ENCODE measurements around the gene MMGT1.

The MMGT1 gene

GRCh38 chrX:135973548-135974278 lies at the start of gene MMGT1:
Gene MMGT1, minus strand, starts transcription at chrX:135973988. Its CDS starts 313 bp downstream, at chrX:135973675.
- peaks cover 11% of the 10 kb centered on the region for H3K4me1 ChIP-seq (ENCODE audit: insufficient read depth, low read length)
- H3K9me3 ChIP-seq (ENCODE audit: low read length): no peaks in the 10 kb centered on the region
- peak within 1 kb of the TSS; percentile 34 for H3K9ac ChIP-seq (ENCODE audit: low read length)
- peaks cover 0 to 4% of the 10 kb centered on the region in 2 donors for H3K27me3 ChIP-seq (ENCODE audit: control insufficient read depth in 1 of 2, insufficient read depth in 2 of 2, low read length in 2 of 2)
- peak within 1 kb of the TSS; percentile 56 to 70 for H3K4me3 ChIP-seq (ENCODE audit: low read depth in 1 of 2, low read length in 2 of 2)
- peak within 1 kb of the TSS; percentile 80 for H3K27ac ChIP-seq (ENCODE audit: low read depth, low read length)
- no peaks in the 10 kb centered on the region for H3K36me3 ChIP-seq (ENCODE audit: insufficient read depth, low read length)

DNA sequence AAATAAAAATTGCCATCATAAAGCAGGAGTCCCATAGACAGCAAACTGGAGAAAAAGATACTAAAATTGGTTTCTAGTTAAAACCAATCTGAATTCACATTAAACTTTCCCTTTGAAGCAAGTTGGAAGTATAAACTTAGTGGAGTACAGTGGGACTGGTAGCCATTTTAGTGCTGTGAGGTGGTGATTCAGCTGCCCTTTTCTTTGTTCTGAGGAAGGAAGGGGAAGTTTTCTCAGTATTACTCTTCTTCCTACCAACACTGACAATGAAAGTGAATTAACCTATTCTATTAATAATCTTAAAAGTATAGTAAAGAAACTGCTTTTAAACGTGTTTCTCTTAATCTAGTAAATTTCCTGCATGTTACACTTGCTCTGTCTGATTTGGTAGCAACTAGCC lies 48.1 kb upstream of the MMGT1 start:
- no peak overlapping the region for H3K9ac ChIP-seq (ENCODE audit: low read length)
- no peak overlapping the region for H3K27ac ChIP-seq (ENCODE audit: low read depth, low read length)
- H3K36me3 ChIP-seq (ENCODE audit: insufficient read depth, low read length): no peaks in the 10 kb centered on the region
- no peaks in the 10 kb centered on the region for H3K4me1 ChIP-seq (ENCODE audit: insufficient read depth, low read length)
- no peaks in the 10 kb centered on the region for H3K27me3 ChIP-seq (ENCODE audit: control insufficient read depth in 1 of 2, insufficient read depth in 2 of 2, low read length in 2 of 2)
- H3K9me3 ChIP-seq (ENCODE audit: low read length): no peaks in the 10 kb centered on the region
- no peak overlapping the region for H3K4me3 ChIP-seq (ENCODE audit: low read depth in 1 of 2, low read length in 2 of 2)

DNA sequence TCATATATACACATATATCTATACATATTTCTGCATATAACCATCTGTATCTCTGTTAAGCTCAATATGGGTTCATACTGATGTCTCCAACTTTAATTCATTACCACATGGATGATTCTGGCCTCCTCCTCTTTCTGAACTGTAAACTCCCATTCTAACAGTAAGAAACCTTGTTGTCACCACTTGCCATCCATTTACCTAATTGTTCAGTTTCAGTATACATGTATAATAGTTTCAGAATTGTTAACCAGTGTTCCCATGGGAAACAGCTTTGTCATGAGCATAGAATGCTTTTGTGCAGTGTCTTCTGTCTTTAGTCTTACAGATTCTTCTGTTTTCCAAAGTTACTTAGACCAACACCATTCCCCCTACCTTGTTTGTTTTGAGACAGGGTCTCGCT lies 47.4 kb upstream of the MMGT1 start:
- no peak overlapping the region for H3K9ac ChIP-seq (ENCODE audit: low read length)
- no peak overlapping the region for H3K27ac ChIP-seq (ENCODE audit: low read depth, low read length)
- no peaks in the 10 kb centered on the region for H3K4me1 ChIP-seq (ENCODE audit: insufficient read depth, low read length)
- H3K36me3 ChIP-seq (ENCODE audit: insufficient read depth, low read length): no peaks in the 10 kb centered on the region
- H3K4me3 ChIP-seq (ENCODE audit: low read depth in 1 of 2, low read length in 2 of 2): no peak overlapping the region
- no peaks in the 10 kb centered on the region for H3K9me3 ChIP-seq (ENCODE audit: low read length)
- H3K27me3 ChIP-seq (ENCODE audit: control insufficient read depth in 1 of 2, insufficient read depth in 2 of 2, low read length in 2 of 2): no peaks in the 10 kb centered on the region

GRCh38 chrX:136019226-136019625 lies 45.4 kb upstream of the MMGT1 start:
- H3K36me3 ChIP-seq (ENCODE audit: insufficient read depth, low read length): no peaks in the 10 kb centered on the region
- no peak overlapping the region for H3K27ac ChIP-seq (ENCODE audit: low read depth, low read length)
- no peaks in the 10 kb centered on the region for H3K4me1 ChIP-seq (ENCODE audit: insufficient read depth, low read length)
- H3K9ac ChIP-seq (ENCODE audit: low read length): no peak overlapping the region
- H3K9me3 ChIP-seq (ENCODE audit: low read length): no peaks in the 10 kb centered on the region
- H3K4me3 ChIP-seq (ENCODE audit: low read depth in 1 of 2, low read length in 2 of 2): no peak overlapping the region
- H3K27me3 ChIP-seq (ENCODE audit: control insufficient read depth in 1 of 2, insufficient read depth in 2 of 2, low read length in 2 of 2): no peaks in the 10 kb centered on the region

- Histone ChIP-seq H3K27ac (ENCODE audit: low read depth, low read length) (no peak overlapping the region), H3K4me1 (ENCODE audit: insufficient read depth, low read length) (no peaks in the 10 kb centered on the region), H3K9ac (ENCODE audit: low read length) (no peak overlapping the region), H3K4me3 (ENCODE audit: low read depth in 1 of 2, low read length in 2 of 2) (no peak overlapping the region), H3K36me3 (ENCODE audit: insufficient read depth, low read length) (peaks cover 5% of the 10 kb centered on the region), H3K27me3 (ENCODE audit: control insufficient read depth in 1 of 2, insufficient read depth in 2 of 2, low read length in 2 of 2) (no peaks in the 10 kb centered on the region), H3K9me3 (ENCODE audit: low read length) (no peaks in the 10 kb centered on the region)
Observed at GRCh38 chrX:136016881-136017280, 43.1 kb upstream of the MMGT1 start.

- Histone ChIP-seq H3K27ac (ENCODE audit: low read depth, low read length) (no peak overlapping the region), H3K4me3 (ENCODE audit: low read depth in 1 of 2, low read length in 2 of 2) (no peak overlapping the region), H3K9ac (ENCODE audit: low read length) (no peak overlapping the region), H3K9me3 (ENCODE audit: low read length) (no peaks in the 10 kb centered on the region), H3K27me3 (ENCODE audit: control insufficient read depth in 1 of 2, insufficient read depth in 2 of 2, low read length in 2 of 2) (no peaks in the 10 kb centered on the region), H3K36me3 (ENCODE audit: insufficient read depth, low read length) (peaks cover 5% of the 10 kb centered on the region), H3K4me1 (ENCODE audit: insufficient read depth, low read length) (no peaks in the 10 kb centered on the region)
Observed at GRCh38 chrX:136015016-136015415, 41.2 kb upstream of the MMGT1 start.

- no peaks in the 10 kb centered on the region for H3K9me3 ChIP-seq (ENCODE audit: low read length)
- no peak overlapping the region for H3K27ac ChIP-seq (ENCODE audit: low read depth, low read length)
- H3K27me3 ChIP-seq (ENCODE audit: control insufficient read depth in 1 of 2, insufficient read depth in 2 of 2, low read length in 2 of 2): no peaks in the 10 kb centered on the region
- no peak overlapping the region for H3K4me3 ChIP-seq (ENCODE audit: low read depth in 1 of 2, low read length in 2 of 2)
- no peaks in the 10 kb centered on the region for H3K36me3 ChIP-seq (ENCODE audit: insufficient read depth, low read length)
- H3K4me1 ChIP-seq (ENCODE audit: insufficient read depth, low read length): peaks cover 7% of the 10 kb centered on the region
- no peak overlapping the region for H3K9ac ChIP-seq (ENCODE audit: low read length)
Observed at GRCh38 chrX:135988245-135988644, 14.5 kb upstream of the MMGT1 start.

DNA sequence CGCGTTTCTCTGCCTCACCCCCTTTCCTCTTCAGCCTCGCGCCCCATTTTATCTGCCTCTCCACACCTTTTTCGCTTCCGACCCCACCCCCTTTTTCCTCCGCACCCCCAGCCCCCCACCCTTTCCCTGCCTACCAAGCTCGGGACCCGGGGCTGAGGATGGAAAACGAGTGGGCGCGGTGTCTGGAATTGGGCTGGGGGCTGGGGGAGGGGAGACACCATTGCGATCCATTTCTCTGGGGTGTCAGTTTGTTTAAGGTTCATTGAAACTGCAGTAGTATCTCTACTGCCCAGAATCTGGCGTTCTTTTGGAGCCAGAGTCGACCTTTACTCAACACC lies 12.2 kb upstream of the MMGT1 start:
- no peaks in the 10 kb centered on the region for H3K36me3 ChIP-seq (ENCODE audit: insufficient read depth, low read length)
- H3K4me1 ChIP-seq (ENCODE audit: insufficient read depth, low read length): peaks cover 7% of the 10 kb centered on the region
- no peak overlapping the region for H3K9ac ChIP-seq (ENCODE audit: low read length)
- peak overlapping the region; percentile 34 for H3K27ac ChIP-seq (ENCODE audit: low read depth, low read length)
- peak overlapping the region; percentile 57 to 59 for H3K4me3 ChIP-seq (ENCODE audit: low read depth in 1 of 2, low read length in 2 of 2)
- no peaks in the 10 kb centered on the region for H3K27me3 ChIP-seq (ENCODE audit: control insufficient read depth in 1 of 2, insufficient read depth in 2 of 2, low read length in 2 of 2)
- H3K9me3 ChIP-seq (ENCODE audit: low read length): no peaks in the 10 kb centered on the region

- peak within 1 kb of the TSS; percentile 76 for H3K27ac ChIP-seq (ENCODE audit: low read depth, low read length)
Observed at GRCh38 chrX:135985157-135985972, 11.6 kb upstream of the MMGT1 start, which contains the start of gene SLC9A6. Gene SLC9A6, plus strand, starts transcription at chrX:135985435. Its CDS starts 224 bp downstream, at chrX:135985659.

GRCh38 chrX:135984791-135985156 lies 11.0 kb upstream of the MMGT1 start:
- H3K27me3 ChIP-seq (ENCODE audit: control insufficient read depth in 1 of 2, insufficient read depth in 2 of 2, low read length in 2 of 2): no peaks in the 10 kb centered on the region
- H3K9ac ChIP-seq (ENCODE audit: low read length): peak overlapping the region; percentile 70
- no peaks in the 10 kb centered on the region for H3K9me3 ChIP-seq (ENCODE audit: low read length)
- peak overlapping the region; percentile 57 to 73 for H3K4me3 ChIP-seq (ENCODE audit: low read depth in 1 of 2, low read length in 2 of 2)
- H3K4me1 ChIP-seq (ENCODE audit: insufficient read depth, low read length): peaks cover 7% of the 10 kb centered on the region
- H3K27ac ChIP-seq (ENCODE audit: low read depth, low read length): peak overlapping the region; percentile 76
- H3K36me3 ChIP-seq (ENCODE audit: insufficient read depth, low read length): no peaks in the 10 kb centered on the region

More at GRCh38 chrX:135985157-135985972, 11.6 kb upstream of the MMGT1 start, which contains the start of gene SLC9A6:
- Histone ChIP-seq H3K4me3 (ENCODE audit: low read depth in 1 of 2, low read length in 2 of 2) (peak within 1 kb of the TSS; percentile 57 to 73), H3K27me3 (ENCODE audit: control insufficient read depth in 1 of 2, insufficient read depth in 2 of 2, low read length in 2 of 2) (no peaks in the 10 kb centered on the region), H3K9ac (ENCODE audit: low read length) (peak within 1 kb of the TSS; percentile 70), H3K36me3 (ENCODE audit: insufficient read depth, low read length) (no peaks in the 10 kb centered on the region), H3K4me1 (ENCODE audit: insufficient read depth, low read length) (peaks cover 7% of the 10 kb centered on the region), H3K9me3 (ENCODE audit: low read length) (no peaks in the 10 kb centered on the region)

- Histone ChIP-seq H3K36me3 (ENCODE audit: insufficient read depth, low read length) (no peaks in the 10 kb centered on the region), H3K4me1 (ENCODE audit: insufficient read depth, low read length) (peaks cover 7% of the 10 kb centered on the region), H3K27ac (ENCODE audit: low read depth, low read length) (peak overlapping the region; percentile 76), H3K9me3 (ENCODE audit: low read length) (no peaks in the 10 kb centered on the region), H3K9ac (ENCODE audit: low read length) (no peak overlapping the region), H3K4me3 (ENCODE audit: low read depth in 1 of 2, low read length in 2 of 2) (peak overlapping the region in 1 of 2 donors; percentile 73), H3K27me3 (ENCODE audit: control insufficient read depth in 1 of 2, insufficient read depth in 2 of 2, low read length in 2 of 2) (no peaks in the 10 kb centered on the region)
Observed at GRCh38 chrX:135984256-135984655, 10.5 kb upstream of the MMGT1 start.
